Skin epidermis (tissue), 12 donors: ENCODE data around the gene RCOR3.

ENCODE experiments used
- H3K27ac ChIP-seq, 21 experiments: fragments of 200-600 bp; sonication (generic) in 11 of 21; one replicate each; pipeline ENCODE4 v1.5.0; 2020; ENCODE audit warnings: mild to moderate bottlenecking in 3 of 21, inconsistent platforms in 2 of 21, moderate library complexity in 2 of 21
- H3K4me3 ChIP-seq, 7 experiments: fragments of 200-600 bp; sonication (generic) in 2 of 7; one replicate each; pipeline ENCODE4 v1.5.0; 2020; ENCODE audit warnings: inconsistent platforms in 2 of 7, mild to moderate bottlenecking in 2 of 7, moderate library complexity in 1 of 7

Gene RCOR3

GRCh38 chr1:211323156-211324063, 64.2 kb downstream of the RCOR3 start:
- Histone ChIP-seq H3K4me3 (no peak overlapping the region), H3K27ac (no peak overlapping the region)

- H3K27ac ChIP-seq, result no peak overlapping the region
- no peak overlapping the region for H3K4me3 ChIP-seq
Observed at GRCh38 chr1:211324992-211325775, 66.0 kb downstream of the RCOR3 start.

- peak overlapping the region; percentile 65 to 94 (median 77) for H3K4me3 ChIP-seq
- H3K27ac ChIP-seq, result peak overlapping the region in 19 of 21 experiments; percentile 21 to 95 (median 86)
Observed at GRCh38 chr1:211326140-211326527, 67.0 kb downstream of the RCOR3 start.

- Histone ChIP-seq H3K27ac (peak within 1 kb of the TSS; percentile 69 to 95 (median 86)), H3K4me3 (peak within 1 kb of the TSS; percentile 65 to 94 (median 77))
Observed at GRCh38 chr1:211326528-211327345, 67.6 kb downstream of the RCOR3 start, which contains the start of gene TRAF5. Gene TRAF5 (plus strand): TSS chr1:211326833. CDS start chr1:211353240, 26,407 bp downstream.

- Histone ChIP-seq H3K27ac (peak overlapping the region; percentile 69 to 95 (median 86)), H3K4me3 (peak overlapping the region; percentile 65 to 94 (median 77))
Observed at GRCh38 chr1:211327346-211327921, 68.3 kb downstream of the RCOR3 start.

- Histone ChIP-seq H3K27ac (peak overlapping the region in 13 of 21 experiments; percentile 16 to 95 (median 87)), H3K4me3 (peak overlapping the region in 4 of 7 experiments; percentile 66 to 94 (median 80))
Observed at GRCh38 chr1:211328084-211328694, 69.0 kb downstream of the RCOR3 start.

- Histone ChIP-seq H3K27ac (peak overlapping the region in 8 of 21 experiments; percentile 8 to 94 (median 64)), H3K4me3 (peak overlapping the region in 1 of 7 experiments; percentile 66)
Observed at GRCh38 chr1:211328866-211329475, 69.8 kb downstream of the RCOR3 start.

GRCh38 chr1:211329764-211330201, 70.6 kb downstream of the RCOR3 start:
- no peak overlapping the region for H3K4me3 ChIP-seq
- peak overlapping the region in 7 of 21 experiments; percentile 8 to 94 (median 65) for H3K27ac ChIP-seq

- H3K27ac ChIP-seq, result peak overlapping the region in 5 of 21 experiments; percentile 11 to 94 (median 64)
- no peak overlapping the region for H3K4me3 ChIP-seq
Observed at GRCh38 chr1:211330282-211330936, 71.2 kb downstream of the RCOR3 start.

- Histone ChIP-seq H3K27ac (peak overlapping the region in 3 of 21 experiments; percentile 37 to 93 (median 64)), H3K4me3 (no peak overlapping the region)
Observed at GRCh38 chr1:211331011-211331709, 72.0 kb downstream of the RCOR3 start.

- Histone ChIP-seq H3K27ac (peak overlapping the region in 2 of 21 experiments; percentile 20 to 64), H3K4me3 (no peak overlapping the region)
Observed at GRCh38 chr1:211332036-211332616, 73.0 kb downstream of the RCOR3 start.

- Histone ChIP-seq H3K27ac (peak overlapping the region in 1 of 21 experiments; percentile 16), H3K4me3 (no peak overlapping the region)
Observed at GRCh38 chr1:211332830-211333229, 73.7 kb downstream of the RCOR3 start.

GRCh38 chr1:211333906-211334305, 74.7 kb downstream of the RCOR3 start:
- Histone ChIP-seq H3K27ac (no peak overlapping the region), H3K4me3 (no peak overlapping the region)

- Histone ChIP-seq H3K27ac (peak overlapping the region in 6 of 21 experiments; percentile 41 to 84 (median 64)), H3K4me3 (no peak overlapping the region)
Observed at GRCh38 chr1:211334986-211335385, 75.8 kb downstream of the RCOR3 start.

- H3K27ac ChIP-seq, result peak overlapping the region in 10 of 21 experiments; percentile 17 to 84 (median 46)
Observed at GRCh38 chr1:211335522-211336157, 76.5 kb downstream of the RCOR3 start.

GRCh38 chr1:211336161-211336560, 77.0 kb downstream of the RCOR3 start:
- H3K27ac ChIP-seq, result peak overlapping the region in 9 of 21 experiments; percentile 26 to 84 (median 50)
- H3K4me3 ChIP-seq, result no peak overlapping the region

More at GRCh38 chr1:211335522-211336157, 76.5 kb downstream of the RCOR3 start:
- H3K4me3 ChIP-seq, result no peak overlapping the region
